SK-N-SH (cell line): ENCODE results near the gene TMEM266.

Source experiments
- FOSL2 ChIP-seq: IDR thresholded peaks from 2 replicates; pipeline ENCODE4 v1.4.0; 2012; ENCODE audit warnings: low read depth, mild to moderate bottlenecking, moderate library complexity, borderline replicate concordance
- MXI1 ChIP-seq: IDR thresholded peaks from 2 replicates; pipeline ENCODE4 v1.6.1; 2012; ENCODE audit warnings: mild to moderate bottlenecking, low read depth, low read length, improper control_type of control experiment
- POLR2AphosphoS5 ChIP-seq: IDR thresholded peaks from 2 replicates; pipeline ENCODE4 v1.6.1; 2012; ENCODE audit warnings: low read depth, low read length
- RFX5 ChIP-seq: IDR thresholded peaks from 2 replicates; pipeline ENCODE4 v1.6.1; 2012; ENCODE audit warnings: mild to moderate bottlenecking, improper control_type of control experiment, low read length
- TAF1 ChIP-seq: IDR thresholded peaks from 2 replicates; pipeline ENCODE4 v1.6.1; 2012; ENCODE audit warnings: low read depth, mild to moderate bottlenecking, low read length, moderate library complexity, borderline replicate concordance
- TCF12 ChIP-seq: IDR thresholded peaks from 2 replicates; pipeline ENCODE4 v1.4.0; 2012
- YY1 ChIP-seq: IDR thresholded peaks from 2 replicates; pipeline ENCODE4 v1.4.0; 2012; ENCODE audit warnings: low read depth, mild to moderate bottlenecking
- TF ChIP-seq, protein P1 (sequence below): fragments of 200-600 bp; sonication (generic); IDR thresholded peaks from 2 replicates; pipeline ENCODE4 v1.6.1; 2017; ENCODE audit warnings: antibody characterized with exemption, mild to moderate bottlenecking, moderate library complexity
- TF ChIP-seq, protein P2 (sequence below): IDR thresholded peaks from 2 replicates; pipeline ENCODE4 v1.6.1; 2012; ENCODE audit warnings: mild to moderate bottlenecking, low read depth, low read length, moderate library complexity
- TF ChIP-seq, protein P3 (sequence below): IDR thresholded peaks from 2 replicates; pipeline ENCODE4 v1.4.0; 2012; ENCODE audit warnings: low read depth

DNA sequence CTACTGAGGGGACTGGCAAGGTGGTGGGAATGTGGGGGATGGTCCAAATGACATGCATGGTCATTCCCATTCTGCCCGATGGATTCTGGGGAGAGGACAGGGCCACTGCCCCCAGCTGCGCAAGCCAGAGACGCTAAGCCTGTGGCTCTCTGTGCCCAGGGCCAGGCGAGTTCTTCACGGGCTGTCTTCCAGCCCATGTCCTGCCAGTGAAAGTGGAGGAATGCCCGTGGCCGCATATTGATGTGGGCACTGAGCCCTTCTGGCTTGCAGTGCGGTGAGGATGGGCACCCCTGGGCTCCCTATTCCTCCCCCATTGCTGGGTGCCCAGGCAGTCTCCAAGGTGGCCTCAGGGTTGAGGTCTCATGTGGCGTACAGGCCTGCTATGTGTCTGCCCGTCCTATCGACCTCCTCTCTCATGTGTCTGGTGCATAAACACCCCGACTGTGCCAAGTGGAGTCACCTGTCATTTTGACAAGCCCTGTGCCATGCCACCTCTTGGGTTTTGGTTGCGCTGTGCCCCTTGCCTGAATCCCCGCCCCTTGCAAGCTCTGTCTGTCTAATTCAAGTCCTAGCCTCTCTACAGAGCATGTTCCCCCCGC lies 116.8 kb downstream of the TMEM266 start:
- TF ChIP-seq YY1 (no peak), RFX5 (no peak), FOSL2 (no peak), TAF1 (no peak), TCF12 (no peak), MXI1 (no peak), POLR2AphosphoS5 (no peak)
- TF ChIP-seq, protein P1, sequence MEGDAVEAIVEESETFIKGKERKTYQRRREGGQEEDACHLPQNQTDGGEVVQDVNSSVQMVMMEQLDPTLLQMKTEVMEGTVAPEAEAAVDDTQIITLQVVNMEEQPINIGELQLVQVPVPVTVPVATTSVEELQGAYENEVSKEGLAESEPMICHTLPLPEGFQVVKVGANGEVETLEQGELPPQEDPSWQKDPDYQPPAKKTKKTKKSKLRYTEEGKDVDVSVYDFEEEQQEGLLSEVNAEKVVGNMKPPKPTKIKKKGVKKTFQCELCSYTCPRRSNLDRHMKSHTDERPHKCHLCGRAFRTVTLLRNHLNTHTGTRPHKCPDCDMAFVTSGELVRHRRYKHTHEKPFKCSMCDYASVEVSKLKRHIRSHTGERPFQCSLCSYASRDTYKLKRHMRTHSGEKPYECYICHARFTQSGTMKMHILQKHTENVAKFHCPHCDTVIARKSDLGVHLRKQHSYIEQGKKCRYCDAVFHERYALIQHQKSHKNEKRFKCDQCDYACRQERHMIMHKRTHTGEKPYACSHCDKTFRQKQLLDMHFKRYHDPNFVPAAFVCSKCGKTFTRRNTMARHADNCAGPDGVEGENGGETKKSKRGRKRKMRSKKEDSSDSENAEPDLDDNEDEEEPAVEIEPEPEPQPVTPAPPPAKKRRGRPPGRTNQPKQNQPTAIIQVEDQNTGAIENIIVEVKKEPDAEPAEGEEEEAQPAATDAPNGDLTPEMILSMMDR = no peak
- TF ChIP-seq, protein P2, sequence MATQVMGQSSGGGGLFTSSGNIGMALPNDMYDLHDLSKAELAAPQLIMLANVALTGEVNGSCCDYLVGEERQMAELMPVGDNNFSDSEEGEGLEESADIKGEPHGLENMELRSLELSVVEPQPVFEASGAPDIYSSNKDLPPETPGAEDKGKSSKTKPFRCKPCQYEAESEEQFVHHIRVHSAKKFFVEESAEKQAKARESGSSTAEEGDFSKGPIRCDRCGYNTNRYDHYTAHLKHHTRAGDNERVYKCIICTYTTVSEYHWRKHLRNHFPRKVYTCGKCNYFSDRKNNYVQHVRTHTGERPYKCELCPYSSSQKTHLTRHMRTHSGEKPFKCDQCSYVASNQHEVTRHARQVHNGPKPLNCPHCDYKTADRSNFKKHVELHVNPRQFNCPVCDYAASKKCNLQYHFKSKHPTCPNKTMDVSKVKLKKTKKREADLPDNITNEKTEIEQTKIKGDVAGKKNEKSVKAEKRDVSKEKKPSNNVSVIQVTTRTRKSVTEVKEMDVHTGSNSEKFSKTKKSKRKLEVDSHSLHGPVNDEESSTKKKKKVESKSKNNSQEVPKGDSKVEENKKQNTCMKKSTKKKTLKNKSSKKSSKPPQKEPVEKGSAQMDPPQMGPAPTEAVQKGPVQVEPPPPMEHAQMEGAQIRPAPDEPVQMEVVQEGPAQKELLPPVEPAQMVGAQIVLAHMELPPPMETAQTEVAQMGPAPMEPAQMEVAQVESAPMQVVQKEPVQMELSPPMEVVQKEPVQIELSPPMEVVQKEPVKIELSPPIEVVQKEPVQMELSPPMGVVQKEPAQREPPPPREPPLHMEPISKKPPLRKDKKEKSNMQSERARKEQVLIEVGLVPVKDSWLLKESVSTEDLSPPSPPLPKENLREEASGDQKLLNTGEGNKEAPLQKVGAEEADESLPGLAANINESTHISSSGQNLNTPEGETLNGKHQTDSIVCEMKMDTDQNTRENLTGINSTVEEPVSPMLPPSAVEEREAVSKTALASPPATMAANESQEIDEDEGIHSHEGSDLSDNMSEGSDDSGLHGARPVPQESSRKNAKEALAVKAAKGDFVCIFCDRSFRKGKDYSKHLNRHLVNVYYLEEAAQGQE = no peak
- TF ChIP-seq, protein P3, sequence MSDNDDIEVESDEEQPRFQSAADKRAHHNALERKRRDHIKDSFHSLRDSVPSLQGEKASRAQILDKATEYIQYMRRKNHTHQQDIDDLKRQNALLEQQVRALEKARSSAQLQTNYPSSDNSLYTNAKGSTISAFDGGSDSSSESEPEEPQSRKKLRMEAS = no peak
